ENCODE results near the gene PKIB.

GRCh38 chr6:122609881-122610689 lies at the start of gene PKIB:
- TF ChIP-seq, protein P1, sequence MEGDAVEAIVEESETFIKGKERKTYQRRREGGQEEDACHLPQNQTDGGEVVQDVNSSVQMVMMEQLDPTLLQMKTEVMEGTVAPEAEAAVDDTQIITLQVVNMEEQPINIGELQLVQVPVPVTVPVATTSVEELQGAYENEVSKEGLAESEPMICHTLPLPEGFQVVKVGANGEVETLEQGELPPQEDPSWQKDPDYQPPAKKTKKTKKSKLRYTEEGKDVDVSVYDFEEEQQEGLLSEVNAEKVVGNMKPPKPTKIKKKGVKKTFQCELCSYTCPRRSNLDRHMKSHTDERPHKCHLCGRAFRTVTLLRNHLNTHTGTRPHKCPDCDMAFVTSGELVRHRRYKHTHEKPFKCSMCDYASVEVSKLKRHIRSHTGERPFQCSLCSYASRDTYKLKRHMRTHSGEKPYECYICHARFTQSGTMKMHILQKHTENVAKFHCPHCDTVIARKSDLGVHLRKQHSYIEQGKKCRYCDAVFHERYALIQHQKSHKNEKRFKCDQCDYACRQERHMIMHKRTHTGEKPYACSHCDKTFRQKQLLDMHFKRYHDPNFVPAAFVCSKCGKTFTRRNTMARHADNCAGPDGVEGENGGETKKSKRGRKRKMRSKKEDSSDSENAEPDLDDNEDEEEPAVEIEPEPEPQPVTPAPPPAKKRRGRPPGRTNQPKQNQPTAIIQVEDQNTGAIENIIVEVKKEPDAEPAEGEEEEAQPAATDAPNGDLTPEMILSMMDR (IDR thresholded peaks at IDR 0.05) = peak in 1 of 4 experiments; percentile 43
- TF ChIP-seq POLR2A (IDR thresholded peaks at IDR 0.05) (peak in 1 of 2 donors; percentile 25), POLR2AphosphoS5 (IDR thresholded peaks at IDR 0.05) (peak in 2 of 4 donors; percentile 28 to 48), EP300 (IDR thresholded peaks at IDR 0.05) (no peak)
